BE2C (cell line): Measurements from ENCODE around the gene TAF8.

Source experiments
- DNase-seq: peaks from one replicate; pipeline ENCODE4 v3.0.0-alpha.2; 2020
- H3K27me3 ChIP-seq: fragments of 250-450 bp; sonication (Bioruptor Pico); 2 replicates; pipeline ENCODE4 v1.5.1; 2020; ENCODE audit warnings: mild to moderate bottlenecking
- H3K36me3 ChIP-seq: fragments of 250-450 bp; sonication (Bioruptor Pico); 2 replicates; pipeline ENCODE4 v1.5.1; 2020; ENCODE audit warnings: mild to moderate bottlenecking
- H3K4me1 ChIP-seq: fragments of 250-450 bp; sonication (Bioruptor Pico); 2 replicates; pipeline ENCODE4 v1.5.1; 2020
- H3K4me3 ChIP-seq: 2 replicates; pipeline ENCODE4 v1.5.1; 2011; ENCODE audit warnings: low read depth, low read length
- H3K9me3 ChIP-seq: fragments of 250-450 bp; sonication (Bioruptor Pico); 2 replicates; pipeline ENCODE4 v1.5.1; 2020
- TF ChIP-seq, protein P1 (sequence below): IDR thresholded peaks from 2 replicates; pipeline ENCODE4 v1.5.1; 2012; ENCODE audit warnings: mild to moderate bottlenecking, low read depth, low read length

TAF8 gene

DNA sequence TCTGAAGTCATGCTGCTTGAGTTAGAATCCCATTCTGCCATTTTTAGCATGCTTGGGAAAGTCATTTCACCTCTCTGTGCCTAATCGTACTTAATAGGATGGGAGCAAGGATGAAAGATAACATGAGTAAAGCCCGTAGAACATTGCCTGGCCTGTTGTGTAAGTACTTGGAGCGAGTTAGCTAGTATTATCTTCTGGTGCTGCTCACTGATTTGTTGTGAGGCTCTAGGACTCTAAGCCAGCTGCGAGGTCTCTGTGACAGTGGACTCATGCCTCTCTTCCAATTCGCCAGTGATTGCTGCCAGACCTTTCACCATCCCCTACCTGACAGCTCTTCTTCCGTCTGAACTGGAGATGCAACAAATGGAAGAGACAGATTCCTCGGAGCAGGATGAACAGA is 17.8 kb downstream of the TAF8 start:
- no peaks in the 10 kb centered on the region for H3K27me3 ChIP-seq
- peaks cover 34% of the 10 kb centered on the region for H3K36me3 ChIP-seq
- H3K9me3 ChIP-seq, result no peaks in the 10 kb centered on the region
- no peak for DNase-seq
- TF ChIP-seq, protein P1, sequence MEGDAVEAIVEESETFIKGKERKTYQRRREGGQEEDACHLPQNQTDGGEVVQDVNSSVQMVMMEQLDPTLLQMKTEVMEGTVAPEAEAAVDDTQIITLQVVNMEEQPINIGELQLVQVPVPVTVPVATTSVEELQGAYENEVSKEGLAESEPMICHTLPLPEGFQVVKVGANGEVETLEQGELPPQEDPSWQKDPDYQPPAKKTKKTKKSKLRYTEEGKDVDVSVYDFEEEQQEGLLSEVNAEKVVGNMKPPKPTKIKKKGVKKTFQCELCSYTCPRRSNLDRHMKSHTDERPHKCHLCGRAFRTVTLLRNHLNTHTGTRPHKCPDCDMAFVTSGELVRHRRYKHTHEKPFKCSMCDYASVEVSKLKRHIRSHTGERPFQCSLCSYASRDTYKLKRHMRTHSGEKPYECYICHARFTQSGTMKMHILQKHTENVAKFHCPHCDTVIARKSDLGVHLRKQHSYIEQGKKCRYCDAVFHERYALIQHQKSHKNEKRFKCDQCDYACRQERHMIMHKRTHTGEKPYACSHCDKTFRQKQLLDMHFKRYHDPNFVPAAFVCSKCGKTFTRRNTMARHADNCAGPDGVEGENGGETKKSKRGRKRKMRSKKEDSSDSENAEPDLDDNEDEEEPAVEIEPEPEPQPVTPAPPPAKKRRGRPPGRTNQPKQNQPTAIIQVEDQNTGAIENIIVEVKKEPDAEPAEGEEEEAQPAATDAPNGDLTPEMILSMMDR, result no peak
- H3K4me3 ChIP-seq, result no peak overlapping the region
- no peaks in the 10 kb centered on the region for H3K4me1 ChIP-seq

DNA sequence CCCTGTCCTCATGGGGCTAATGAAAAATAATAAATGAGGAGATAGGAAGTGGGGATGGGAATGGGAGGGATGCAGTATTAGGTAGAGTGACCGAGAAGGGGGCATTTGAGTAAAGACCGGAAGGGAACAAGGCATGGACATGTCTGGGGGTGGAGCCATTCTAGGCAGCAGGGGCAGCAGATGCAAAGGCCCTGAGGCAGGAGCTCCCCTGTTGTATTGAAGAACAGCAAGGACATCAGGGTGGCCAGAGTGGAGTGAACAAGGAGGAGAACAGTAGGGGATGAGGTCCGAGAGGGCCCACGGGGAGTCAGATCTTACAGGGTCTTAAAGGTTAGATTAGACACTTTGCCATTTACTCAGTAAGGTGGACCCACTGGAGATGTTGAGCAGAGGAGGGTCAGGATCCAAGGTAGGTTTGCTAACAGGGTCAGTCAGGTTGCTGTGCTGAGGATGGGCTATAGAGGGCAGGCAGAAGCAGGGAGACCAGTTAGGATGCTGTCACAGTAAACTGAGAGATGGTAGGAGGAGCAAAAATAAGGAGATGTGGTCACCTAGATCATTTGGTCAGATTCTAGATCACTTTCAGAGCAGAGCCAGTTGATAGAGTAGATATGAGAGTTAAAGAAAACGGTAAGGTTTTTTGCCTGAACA is 18.7 kb downstream of the TAF8 start:
- H3K27me3 ChIP-seq, result no peaks in the 10 kb centered on the region

DNA sequence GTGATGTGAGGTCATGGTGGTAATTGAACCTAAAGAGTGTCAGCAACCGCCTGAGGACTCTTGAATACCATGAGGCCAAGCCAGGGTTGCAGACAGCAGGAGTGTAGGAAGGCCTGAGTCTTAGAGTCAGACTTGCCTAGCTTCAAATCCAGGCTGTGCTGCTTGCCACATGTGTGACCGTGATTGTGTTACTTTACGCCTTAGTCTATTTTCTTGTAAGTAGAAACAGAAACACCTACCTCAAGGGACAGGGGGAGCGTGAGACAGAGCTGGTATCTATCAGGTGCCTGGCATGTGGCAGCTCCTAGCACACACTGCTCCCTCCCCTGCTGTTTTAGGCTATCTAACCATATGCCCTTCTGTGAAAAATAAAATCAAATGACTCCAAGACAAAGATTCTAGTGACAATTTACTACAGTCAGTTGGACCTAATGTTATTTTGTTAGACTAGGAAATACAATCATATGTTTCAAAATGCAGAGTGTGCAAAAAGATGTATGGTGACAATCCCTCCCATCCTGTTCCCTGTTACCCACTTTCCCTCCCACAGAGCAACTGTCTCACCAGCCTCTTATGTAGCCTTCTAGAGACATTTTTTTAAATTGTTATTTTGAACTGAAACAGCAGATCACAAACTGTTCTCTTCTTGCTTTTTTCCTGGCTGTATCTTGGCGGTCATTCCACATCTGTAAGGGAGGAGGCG is 21.7 kb downstream of the TAF8 start:
- peaks cover 21% of the 10 kb centered on the region for H3K36me3 ChIP-seq
- TF ChIP-seq, protein P1, result no peak
- H3K4me1 ChIP-seq, result no peaks in the 10 kb centered on the region
- H3K9me3 ChIP-seq, result no peaks in the 10 kb centered on the region
- H3K27me3 ChIP-seq, result no peaks in the 10 kb centered on the region
- no peak overlapping the region for H3K4me3 ChIP-seq
- DNase-seq, result no peak

More for the DNA sequence above, 18.7 kb downstream of the TAF8 start:
- Histone ChIP-seq H3K4me1 (no peaks in the 10 kb centered on the region), H3K9me3 (no peaks in the 10 kb centered on the region), H3K36me3 (peaks cover 34% of the 10 kb centered on the region), H3K4me3 (no peak overlapping the region)
- DNase-seq, result no peak
- TF ChIP-seq, protein P1, result 0 out of 2 replicates have a peak, but pooled peaks have one; percentile 10

DNA sequence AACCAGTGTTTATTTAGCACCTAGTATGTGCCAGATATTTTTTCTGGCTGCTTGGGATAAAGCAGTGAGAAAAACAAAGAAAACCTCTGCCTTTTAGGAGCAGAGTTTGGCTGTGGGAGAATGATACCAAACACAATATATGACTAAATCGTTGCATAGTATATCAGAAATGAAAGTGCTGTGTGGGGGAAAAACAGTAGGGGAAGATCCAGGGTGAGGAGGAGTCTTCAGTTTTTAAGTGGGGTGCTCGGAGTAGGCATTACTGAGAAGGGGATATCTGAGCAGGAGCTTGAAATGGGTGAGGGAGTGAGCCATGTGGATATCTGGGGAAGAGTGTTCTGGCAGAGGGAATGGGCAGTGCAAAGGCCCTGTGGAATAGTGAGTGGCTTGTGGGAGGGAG is 23.0 kb downstream of the TAF8 start:
- DNase-seq, result no peak
- TF ChIP-seq, protein P1, result no peak
- H3K4me3 ChIP-seq, result no peak overlapping the region
- H3K9me3 ChIP-seq, result no peaks in the 10 kb centered on the region
- no peaks in the 10 kb centered on the region for H3K4me1 ChIP-seq
- peaks cover 12% of the 10 kb centered on the region for H3K36me3 ChIP-seq
- H3K27me3 ChIP-seq, result no peaks in the 10 kb centered on the region

DNA sequence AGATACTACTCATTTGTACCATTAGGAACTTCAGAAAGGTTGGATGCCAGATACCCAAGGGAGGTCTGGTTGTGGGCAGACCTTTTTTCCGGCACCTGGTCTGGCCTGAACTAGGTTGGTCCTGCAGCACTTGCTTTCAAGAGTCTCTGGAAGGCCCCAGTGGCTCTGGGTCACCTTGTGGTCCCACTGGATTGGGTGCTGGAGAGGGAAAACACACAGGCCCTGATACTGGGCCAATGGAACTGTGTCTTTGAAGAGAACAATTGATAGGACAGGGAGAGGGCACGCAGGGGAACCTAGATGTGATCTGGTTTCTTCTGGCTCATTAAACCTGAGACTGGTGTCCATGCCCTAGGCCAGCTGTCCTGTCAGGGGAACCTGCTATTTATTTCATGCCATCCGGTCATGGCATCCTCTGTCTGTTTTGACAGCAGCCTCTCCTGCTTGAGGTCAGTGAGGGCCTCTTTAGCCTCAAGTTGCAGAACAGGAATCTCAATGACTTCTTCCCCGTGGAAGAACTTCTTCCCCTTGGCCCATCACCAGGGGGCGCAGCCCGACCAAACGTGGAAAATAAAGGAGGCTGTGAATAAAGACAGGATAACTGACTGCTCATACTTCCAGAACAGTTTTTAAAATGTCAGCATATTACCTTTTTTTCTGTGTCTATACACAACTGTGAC is 25.0 kb downstream of the TAF8 start:
- TF ChIP-seq, protein P1, result peak; percentile 95
- H3K36me3 ChIP-seq, result peaks cover 7% of the 10 kb centered on the region
- peak; percentile 82 for DNase-seq

DNA sequence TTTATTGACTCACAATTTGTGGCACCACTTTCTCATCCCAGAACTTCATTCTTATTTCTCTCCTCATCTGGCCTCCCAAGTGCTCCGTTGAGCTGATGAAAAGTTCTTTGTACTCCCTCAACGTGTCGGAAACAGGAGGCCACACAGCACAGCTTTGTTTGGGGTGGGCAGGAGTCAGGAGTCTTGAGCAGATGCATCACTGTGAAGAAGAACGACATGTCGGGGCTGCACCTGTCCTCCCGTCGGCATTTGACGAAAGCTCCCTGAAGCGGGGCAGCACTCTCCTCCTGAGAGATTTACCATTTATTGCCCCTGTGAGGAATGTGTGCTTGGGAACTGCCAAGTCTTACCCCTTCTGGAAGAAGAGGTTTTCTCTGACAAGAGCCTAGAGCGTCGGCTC is 28.1 kb downstream of the TAF8 start:
- H3K36me3 ChIP-seq, result peaks cover 5% of the 10 kb centered on the region; the same call in 1 of the 2 replicates
- H3K9me3 ChIP-seq, result no peaks in the 10 kb centered on the region
- H3K4me3 ChIP-seq, result no peak overlapping the region
- H3K4me1 ChIP-seq, result no peaks in the 10 kb centered on the region
- DNase-seq, result no peak
- H3K27me3 ChIP-seq, result no peaks in the 10 kb centered on the region
- TF ChIP-seq, protein P1, result no peak

More for the DNA sequence above, 25.0 kb downstream of the TAF8 start:
- Histone ChIP-seq H3K27me3 (no peaks in the 10 kb centered on the region), H3K9me3 (no peaks in the 10 kb centered on the region), H3K4me1 (no peaks in the 10 kb centered on the region), H3K4me3 (no peak overlapping the region)
